Pulmonary artery endothelial cell (primary cell): ENCODE measurements around the gene ZNF888. TPM values are rescaled to one million over a fixed set of nuclear protein-coding genes. Genes with fewer than 3 reads are reported as not detected.
"Not testable (repeated sequence)": the region's sequence is repeated elsewhere in the genome, so short reads cannot be mapped to it uniquely, and the experiment has no call there.

Source experiments
- DNase-seq: peaks from one replicate; pipeline ENCODE4 v3.0.0-alpha.2; 2011; ENCODE audit warnings: low read depth, low spot score
- total RNA-seq: library from RNA; depleted of rRNA; stranded (reverse); fragments of >200 nt; gene quantifications from 2 replicates; pipeline ENCODE4 v1.2.3, GENCODE V29; 2014

Gene ZNF888
- total RNA-seq, 1 donor from 2014 or later, result 5.1 TPM

- DNase-seq, result no peak
Observed at GRCh38 chr19:52941941-52942385, 18.7 kb upstream of the ZNF888 start.

- DNase-seq, result not testable (repeated sequence)
Observed at GRCh38 chr19:52941523-52941922, 18.3 kb upstream of the ZNF888 start.

GRCh38 chr19:52940905-52941304, 17.7 kb upstream of the ZNF888 start:
- not testable (repeated sequence) for DNase-seq

GRCh38 chr19:52938761-52939160, 15.5 kb upstream of the ZNF888 start:
- DNase-seq, result no peak

GRCh38 chr19:52936954-52937325, 13.7 kb upstream of the ZNF888 start:
- DNase-seq, result no peak

- no peak for DNase-seq
Observed at GRCh38 chr19:52936151-52936953, 13.1 kb upstream of the ZNF888 start.

- DNase-seq, result no peak
Observed at GRCh38 chr19:52935434-52935833, 12.2 kb upstream of the ZNF888 start.

GRCh38 chr19:52924641-52925040, 1.4 kb upstream of the ZNF888 start:
- DNase-seq, result not testable (repeated sequence)

- no peak for DNase-seq
Observed at GRCh38 chr19:52923778-52924593, 758 bp upstream of the ZNF888 start.

- no peak for DNase-seq
Observed at GRCh38 chr19:52917531-52917930, 5.7 kb downstream of the ZNF888 start.

- no peak for DNase-seq
Observed at GRCh38 chr19:52910648-52911047, 12.6 kb downstream of the ZNF888 start.

GRCh38 chr19:52904052-52904780, 19.0 kb downstream of the ZNF888 start:
- DNase-seq, result not testable (repeated sequence)

GRCh38 chr19:52901842-52902241, 21.4 kb downstream of the ZNF888 start:
- DNase-seq, result no peak

GRCh38 chr19:52898596-52898995, 24.6 kb downstream of the ZNF888 start:
- DNase-seq, result not testable (repeated sequence)

- no peak for DNase-seq
Observed at GRCh38 chr19:52898101-52898500, 25.1 kb downstream of the ZNF888 start.

GRCh38 chr19:52897138-52897935, 25.9 kb downstream of the ZNF888 start, which contains the start of gene ZNF320:
TSS of gene ZNF320 (minus strand) at chr19:52897635. CDS start at chr19:52890255, 7,380 bp downstream.
- peak; percentile 77 for DNase-seq

GRCh38 chr19:52896431-52897137, 26.6 kb downstream of the ZNF888 start:
- DNase-seq, result no peak

- DNase-seq, result no peak
Observed at GRCh38 chr19:52891336-52891735, 31.9 kb downstream of the ZNF888 start.

GRCh38 chr19:52889931-52890330, 33.3 kb downstream of the ZNF888 start:
- DNase-seq, result no peak

GRCh38 chr19:52889076-52889475, 34.2 kb downstream of the ZNF888 start:
- no peak for DNase-seq
